PFSK-1 (cell line): ENCODE data around the gene LTBP3.

Source experiments
- FOXP2 ChIP-seq: optimal IDR thresholded peaks from 2 replicates; pipeline ENCODE3; 2011; ENCODE audit warnings: borderline replicate concordance, control low read depth, inconsistent platforms; ENCODE audit not compliant: insufficient read depth; ENCODE audit errors: extremely low read length, extremely low read depth
- POLR2AphosphoS5 ChIP-seq: IDR thresholded peaks from 2 replicates; pipeline ENCODE4 v1.6.1; 2012; ENCODE audit warnings: low read depth, mild to moderate bottlenecking, control low read depth, low read length, moderate library complexity
- REST ChIP-seq, 2 experiments: IDR thresholded peaks; 2 replicates each; pipeline versions ENCODE4 v1.6.1 to v1.8.0; 2011 to 2012; ENCODE audit warnings: low read depth in 2 of 2, low read length in 2 of 2, control low read depth in 1 of 2, inconsistent platforms in 1 of 2, mild to moderate bottlenecking in 1 of 2, moderate library complexity in 1 of 2; ENCODE audit not compliant: insufficient read depth in 1 of 2
- SIN3A ChIP-seq: IDR thresholded peaks from 2 replicates; pipeline ENCODE4 v1.6.1; 2012; ENCODE audit warnings: mild to moderate bottlenecking, low read length, moderate library complexity, borderline replicate concordance; ENCODE audit not compliant: insufficient read depth
- TAF1 ChIP-seq: IDR thresholded peaks from 2 replicates; pipeline ENCODE4 v1.6.1; 2012; ENCODE audit warnings: low read length, control low read depth, borderline replicate concordance; ENCODE audit not compliant: insufficient read depth

LTBP3 gene

GRCh38 chr11:65589444-65590239 is 31.5 kb upstream of the LTBP3 start:
- TF ChIP-seq SIN3A (no peak), POLR2AphosphoS5 (no peak), TAF1 (no peak), REST (IDR thresholded peaks at IDR 0.05; ENCODE audit: insufficient read depth in 1 of 2, low read depth in 2 of 2, low read length in 2 of 2) (no peak), FOXP2 (no peak)

GRCh38 chr11:65588199-65589054 is 30.3 kb upstream of the LTBP3 start:
- TF ChIP-seq POLR2AphosphoS5: no peak

GRCh38 chr11:65586676-65587075 is 28.5 kb upstream of the LTBP3 start:
- TF ChIP-seq REST (IDR thresholded peaks at IDR 0.05; ENCODE audit: insufficient read depth in 1 of 2, low read depth in 2 of 2, low read length in 2 of 2) (no peak), POLR2AphosphoS5 (no peak), SIN3A (no peak), FOXP2 (no peak), TAF1 (no peak)

- TF ChIP-seq TAF1 (no peak), SIN3A (no peak)
These were observed 28.1 kb upstream of the LTBP3 start for GRCh38 chr11:65586247-65586630.

- TF ChIP-seq REST (IDR thresholded peaks at IDR 0.05; ENCODE audit: insufficient read depth in 1 of 2, low read depth in 2 of 2, low read length in 2 of 2) (no peak), FOXP2 (no peak), SIN3A (no peak), TAF1 (no peak), POLR2AphosphoS5 (no peak)
These were observed 27.5 kb upstream of the LTBP3 start for GRCh38 chr11:65585396-65586246.
